ENCODE data around the gene ATAD1. TPM values are rescaled to one million over a fixed set of nuclear protein-coding genes. Genes with fewer than 3 reads are reported as not detected.

Gene ATAD1
- total and polyA plus RNA-seq, 9 of the 15 experiments (the other 6 are each of a cell fraction or from before 2014, with no cell fraction given): 11.3 to 33.8 (median 27.3) TPM

- ChIA-PET CTCF (ENCODE audit: low intra/inter-chr PET ratio) (no interaction called here), POLR2A (interaction anchor here (0.6 kb wide), 1 partner anchor 207 kb away, joined by 6 read pairs; no protein-coding TSS in a partner anchor)
- no peak overlapping the region for H3K27ac ChIP-seq (ENCODE audit: extremely low read depth, low read depth, low read length)
- no peak overlapping the region for H2AFZ ChIP-seq (ENCODE audit: low read depth, low read length)
- H3K4me1 ChIP-seq (replicated peaks in 1 of 2; ENCODE audit: control insufficient read depth in 2 of 2, insufficient read depth in 2 of 2, low read length in 2 of 2): no peaks in the 10 kb centered on the region
- no peaks in the 10 kb centered on the region for H3K79me2 ChIP-seq (ENCODE audit: control insufficient read depth, insufficient read depth, low read length)
- no peaks in the 10 kb centered on the region for H3K9me3 ChIP-seq (replicated peaks; ENCODE audit: control insufficient read depth, insufficient read depth, low read depth, low read length)
- H3K9ac ChIP-seq (ENCODE audit: insufficient read depth in 1 of 2, low read depth in 2 of 2, low read length in 2 of 2): no peak overlapping the region
- no peaks in the 10 kb centered on the region for H3K9me1 ChIP-seq (ENCODE audit: control insufficient read depth, insufficient read depth, low read length)
- in situ Hi-C loops (cut with MboI): no loop called here
- no peak overlapping the region for H3K4me3 ChIP-seq
- no peak for FAIRE-seq
- H4K20me1 ChIP-seq (replicated peaks; ENCODE audit: control insufficient read depth, insufficient read depth, low read length): no peaks in the 10 kb centered on the region
- 63% methylated on average over 3 of the region's 3 CpGs for WGBS (ENCODE audit: insufficient coverage, low coverage, missing lambda C conversion rate)
- H3K4me2 ChIP-seq (ENCODE audit: insufficient read depth, low read length): no peak overlapping the region
- no peaks in the 10 kb centered on the region for H3K36me3 ChIP-seq (ENCODE audit: control insufficient read depth, insufficient read depth, low read length)
- no peak for ATAC-seq
- BruUV-seq (replicated peaks): no TSS peak
- no peak for TF ChIP-seq TCF15 (CRISPR knock-in tag; IDR thresholded peaks at IDR 0.05)
- TF ChIP-seq HDGF (IDR thresholded peaks at IDR 0.05): no peak
- no peak for TF ChIP-seq TOE1 (IDR thresholded peaks at IDR 0.05; ENCODE audit: borderline replicate concordance)
- no peak for TF ChIP-seq TOE1 (CRISPR knock-in tag; IDR thresholded peaks at IDR 0.05; ENCODE audit: borderline replicate concordance, low read depth)
- TF ChIP-seq RBBP5 (IDR thresholded peaks at IDR 0.05; ENCODE audit: borderline replicate concordance, insufficient read depth, low read length, poor library complexity, severe bottlenecking): no peak
- TF ChIP-seq GATAD2B (IDR thresholded peaks at IDR 0.05; ENCODE audit: borderline replicate concordance): no peak
- no peak for TF ChIP-seq NRF1 (conservative IDR thresholded peaks at IDR 0.05 in 1 of 2, IDR thresholded peaks at IDR 0.05 in 1 of 2)
- no peak for TF ChIP-seq BHLHE40 (IDR thresholded peaks at IDR 0.05; ENCODE audit: low read length)
- TF ChIP-seq NCOA1 (IDR thresholded peaks at IDR 0.05; ENCODE audit: low read depth): no peak
- TF ChIP-seq HSF4 (CRISPR knock-in tag; IDR thresholded peaks at IDR 0.05; ENCODE audit: borderline replicate concordance): no peak
- intact Hi-C loops (cut with micrococcal nuclease): no loop called here
- H3K27me3 ChIP-seq (ENCODE audit: control insufficient read depth in 2 of 2, insufficient read depth in 2 of 2, low read length in 2 of 2): no peaks in the 10 kb centered on the region
- no peak for DNase-seq (ENCODE audit: extremely low read depth in 1 of 4, low spot score in 3 of 4)
Measured at GRCh38 chr10:87841186-87841585, 23.2 kb upstream of the ATAD1 start.
